Parathyroid adenoma (tissue), 2 donors: Measurements from ENCODE around the gene CTSD.

ENCODE experiments used
- H2AFZ ChIP-seq: fragments of 300-600 bp; sonication (generic); one replicate; pipeline ENCODE4 v1.7.0; 2017; ENCODE audit warnings: antibody characterized with exemption, mild to moderate bottlenecking
- H3K27ac ChIP-seq: fragments of 300-600 bp; sonication (generic); one replicate; pipeline ENCODE4 v1.7.0; 2017
- H3K27me3 ChIP-seq: fragments of 300-600 bp; sonication (generic); one replicate; pipeline ENCODE4 v1.7.0; 2017; ENCODE audit warnings: low read length; ENCODE audit not compliant: control insufficient read depth, insufficient read depth
- H3K36me3 ChIP-seq: fragments of 300-600 bp; sonication (generic); one replicate; pipeline ENCODE4 v1.7.0; 2017; ENCODE audit warnings: low read length; ENCODE audit not compliant: control insufficient read depth, insufficient read depth
- H3K4me1 ChIP-seq: fragments of 300-600 bp; sonication (generic); one replicate; pipeline ENCODE4 v1.7.0; 2017; ENCODE audit warnings: control low read depth
- H3K4me2 ChIP-seq: fragments of 300-600 bp; sonication (generic); one replicate; pipeline ENCODE4 v1.7.0; 2017; ENCODE audit warnings: low read length
- H3K4me3 ChIP-seq: fragments of 300-600 bp; sonication (generic); one replicate; pipeline ENCODE4 v1.7.0; 2017; ENCODE audit warnings: low read depth, low read length
- H3K79me2 ChIP-seq: fragments of 300-600 bp; sonication (generic); one replicate; pipeline ENCODE4 v1.7.0; 2017; ENCODE audit warnings: control low read depth
- H3K9ac ChIP-seq: fragments of 300-600 bp; sonication (generic); one replicate; pipeline ENCODE4 v1.7.0; 2017; ENCODE audit warnings: mild to moderate bottlenecking
- H3K9me3 ChIP-seq: fragments of 300-600 bp; sonication (generic); one replicate; pipeline ENCODE4 v1.7.0; 2017; ENCODE audit warnings: low read length; ENCODE audit not compliant: control insufficient read depth
- CTCF ChIP-seq: fragments of 300-600 bp; sonication (generic); IDR thresholded peaks from one replicate; pipeline ENCODE4 v1.7.0; 2017; ENCODE audit warnings: antibody characterized with exemption, mild to moderate bottlenecking
- donor health status: primary hyperparathyroidism.

Gene CTSD

GRCh38 chr11:1740786-1741530 is 22.8 kb downstream of the CTSD start:
- Histone ChIP-seq H3K4me1 (peaks cover 2% of the 10 kb centered on the region), H3K4me3 (no peak overlapping the region), H3K36me3 (no peaks in the 10 kb centered on the region), H3K9ac (no peak overlapping the region), H3K9me3 (no peaks in the 10 kb centered on the region), H3K79me2 (no peaks in the 10 kb centered on the region), H3K27ac (no peak overlapping the region), H3K27me3 (no peaks in the 10 kb centered on the region), H2AFZ (no peak overlapping the region), H3K4me2 (no peak overlapping the region)
- no peak for TF ChIP-seq CTCF

- Histone ChIP-seq H3K36me3 (no peaks in the 10 kb centered on the region), H3K4me3 (no peak overlapping the region), H3K4me2 (no peak overlapping the region), H2AFZ (no peak overlapping the region), H3K27ac (no peak overlapping the region), H3K27me3 (no peaks in the 10 kb centered on the region), H3K9me3 (no peaks in the 10 kb centered on the region), H3K4me1 (peaks cover 2% of the 10 kb centered on the region), H3K9ac (no peak overlapping the region), H3K79me2 (no peaks in the 10 kb centered on the region)
- no peak for TF ChIP-seq CTCF
Observed at GRCh38 chr11:1739576-1739975, 24.2 kb downstream of the CTSD start.

- H3K4me2 ChIP-seq, result no peak overlapping the region
- no peak overlapping the region for H2AFZ ChIP-seq
- no peaks in the 10 kb centered on the region for H3K27me3 ChIP-seq
- H3K9me3 ChIP-seq, result no peaks in the 10 kb centered on the region
- no peaks in the 10 kb centered on the region for H3K4me1 ChIP-seq
- H3K9ac ChIP-seq, result no peak overlapping the region
- no peaks in the 10 kb centered on the region for H3K79me2 ChIP-seq
- no peaks in the 10 kb centered on the region for H3K36me3 ChIP-seq
- H3K27ac ChIP-seq, result no peak overlapping the region
- no peak overlapping the region for H3K4me3 ChIP-seq
- TF ChIP-seq CTCF, result no peak
Observed at GRCh38 chr11:1738380-1738779, 25.3 kb downstream of the CTSD start.

GRCh38 chr11:1737080-1737757 is 26.5 kb downstream of the CTSD start:
- no peak for TF ChIP-seq CTCF
- no peaks in the 10 kb centered on the region for H3K4me1 ChIP-seq

More at GRCh38 chr11:1737080-1737757, 26.5 kb downstream of the CTSD start:
- Histone ChIP-seq H3K4me3 (no peak overlapping the region), H3K27me3 (no peaks in the 10 kb centered on the region), H3K9ac (no peak overlapping the region), H3K36me3 (no peaks in the 10 kb centered on the region), H3K79me2 (no peaks in the 10 kb centered on the region), H3K9me3 (no peaks in the 10 kb centered on the region), H2AFZ (no peak overlapping the region), H3K27ac (no peak overlapping the region), H3K4me2 (no peak overlapping the region)
